Colon (tissue), 2 donors: Measurements from ENCODE around the gene TANGO2.
"Not testable (repeated sequence)": the region's sequence is repeated elsewhere in the genome, so short reads cannot be mapped to it uniquely, and the experiment has no call there.

Experiments used
- FAIRE-seq: peaks from 2 replicates; lab custom pipeline; 2012; peaks lifted over from hg19 to GRCh38; lab: Jason Lieb, UNC
- donor health status: control.
- donor health status: control.

Gene TANGO2

DNA sequence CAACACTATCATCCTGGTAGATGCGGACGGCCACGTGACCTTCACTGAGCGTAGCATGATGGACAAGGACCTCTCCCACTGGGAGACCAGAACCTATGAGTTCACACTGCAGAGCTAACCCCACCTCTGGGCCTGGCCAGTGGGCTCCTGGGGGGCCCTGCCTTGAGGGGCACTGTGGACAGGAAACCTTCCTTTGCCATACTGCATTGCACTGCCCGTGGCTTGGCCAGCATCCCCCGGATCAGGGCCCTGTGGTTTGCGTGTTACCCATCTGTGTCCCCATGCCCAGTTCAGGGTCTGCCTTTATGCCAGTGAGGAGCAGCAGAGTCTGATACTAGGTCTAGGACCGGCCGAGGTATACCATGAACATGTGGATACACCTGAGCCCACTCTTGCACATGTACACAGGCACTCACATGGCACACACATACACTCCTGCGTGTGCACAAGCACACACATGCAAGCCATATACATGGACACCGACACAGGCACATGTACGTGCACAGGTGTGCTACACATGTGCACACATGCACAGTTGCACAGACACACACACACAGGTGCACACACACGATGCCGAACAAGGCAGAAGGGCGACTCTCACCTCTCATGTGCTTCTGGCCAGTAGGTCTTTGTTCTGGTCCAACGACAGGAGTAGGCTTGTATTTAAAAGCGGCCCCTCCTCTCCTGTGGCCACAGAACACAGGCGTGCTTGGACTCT lies 43.8 kb downstream of the TANGO2 start:
- no peak for FAIRE-seq

DNA sequence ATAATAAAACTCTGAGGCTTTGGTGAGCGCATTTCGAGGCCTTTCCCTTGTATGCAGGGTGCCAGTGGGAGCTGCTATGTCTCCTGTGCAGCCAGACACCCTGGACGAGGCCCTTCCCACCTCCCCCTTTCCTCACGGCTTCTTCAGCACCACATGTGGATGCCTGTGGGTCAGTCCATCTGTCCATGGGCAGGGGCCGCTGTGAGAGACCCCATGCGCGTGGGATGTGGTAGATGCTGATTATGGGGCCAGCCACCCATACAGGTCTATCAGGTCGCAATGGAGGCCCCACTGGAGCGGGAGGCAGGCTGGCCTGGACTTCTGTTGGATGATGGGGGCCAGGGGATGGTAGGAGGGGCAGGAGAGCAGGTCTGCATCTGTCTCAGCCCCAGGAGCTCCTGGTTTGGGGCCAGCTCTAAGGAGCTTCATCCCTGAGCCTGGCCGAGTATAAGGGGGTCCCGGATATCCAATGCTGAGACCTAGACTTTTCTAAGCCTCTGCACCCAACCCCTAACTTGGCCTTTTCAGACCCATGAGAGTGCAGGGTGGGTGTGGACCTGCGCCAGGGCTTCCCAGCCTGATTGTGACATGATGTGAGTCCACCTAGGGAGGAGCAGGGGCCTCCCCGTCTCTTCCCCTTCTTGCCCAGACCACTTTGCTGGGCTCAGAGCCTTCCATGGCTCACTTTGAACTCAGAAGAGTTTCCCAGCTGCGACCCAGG lies 45.1 kb downstream of the TANGO2 start:
- no peak for FAIRE-seq

DNA sequence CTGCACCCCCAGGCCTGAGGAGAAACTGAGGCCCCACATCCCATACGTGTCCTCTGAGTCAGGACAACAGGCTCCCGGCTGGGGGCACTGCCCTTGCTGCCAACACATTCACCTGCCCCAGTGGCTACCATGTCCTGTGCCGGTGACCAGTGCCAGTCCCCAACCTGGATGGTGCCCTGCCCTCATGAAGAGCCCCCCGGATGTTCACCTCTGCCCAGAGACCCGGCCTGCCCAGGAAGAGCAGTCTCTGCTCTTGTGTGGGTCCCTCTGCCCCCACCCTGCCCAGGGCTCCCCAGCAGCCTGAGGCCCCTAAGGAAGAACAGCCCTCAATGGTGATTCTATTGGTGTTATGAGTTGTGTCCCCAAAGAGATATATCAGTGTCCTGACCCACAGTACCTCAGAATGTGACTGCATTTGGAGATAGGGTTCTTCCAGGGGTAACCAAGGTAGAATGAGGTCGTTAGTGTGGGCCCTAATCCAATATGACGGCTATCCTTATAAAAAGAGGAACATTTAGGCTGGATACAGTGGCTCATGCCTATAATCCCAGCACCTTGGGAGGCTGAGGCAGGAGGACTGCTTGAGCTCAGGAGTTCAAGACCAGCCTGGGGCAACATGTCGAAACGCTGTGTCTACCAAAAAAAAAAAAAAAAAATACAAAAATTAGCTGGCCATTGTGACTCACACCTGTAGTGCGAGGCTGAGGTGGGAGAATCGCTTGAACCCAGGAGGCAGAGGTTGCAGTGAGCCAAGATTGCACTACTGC lies 45.9 kb downstream of the TANGO2 start:
- no peak for FAIRE-seq

DNA sequence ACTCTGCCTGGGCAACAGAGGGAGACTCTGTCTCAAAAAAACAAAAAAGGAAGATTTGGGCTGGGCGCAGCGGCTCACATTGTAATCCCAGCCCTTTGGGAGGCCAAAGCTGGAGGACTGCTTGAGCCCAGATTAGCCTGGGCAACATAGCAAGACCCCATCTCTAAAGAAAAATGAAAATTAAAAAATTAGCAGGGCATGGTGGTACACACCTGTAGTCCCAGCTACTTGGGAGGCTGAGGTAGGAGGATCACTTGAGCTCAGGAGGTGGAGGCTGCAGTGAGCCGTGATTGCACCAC lies 46.4 kb downstream of the TANGO2 start:
- not testable (repeated sequence) for FAIRE-seq

DNA sequence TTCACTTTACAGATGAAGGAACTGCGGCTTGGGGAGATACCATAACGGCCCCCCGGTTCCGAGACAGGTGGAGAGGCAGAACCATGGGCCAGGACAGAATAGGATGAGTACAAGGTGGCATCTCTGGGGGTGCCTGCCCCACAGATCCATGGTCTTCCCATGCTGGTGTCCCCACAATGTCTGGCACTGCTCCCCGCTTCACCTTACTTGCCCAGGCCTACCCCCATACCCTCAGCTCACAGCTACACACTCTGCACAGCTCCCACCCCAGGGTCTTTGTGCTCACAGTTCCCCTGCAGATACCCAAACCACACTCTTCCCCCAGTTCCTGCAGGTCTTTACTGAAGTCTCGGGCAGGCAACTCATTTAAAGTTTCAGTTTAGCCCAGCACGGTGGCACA lies 47.7 kb downstream of the TANGO2 start:
- FAIRE-seq, result no peak

DNA sequence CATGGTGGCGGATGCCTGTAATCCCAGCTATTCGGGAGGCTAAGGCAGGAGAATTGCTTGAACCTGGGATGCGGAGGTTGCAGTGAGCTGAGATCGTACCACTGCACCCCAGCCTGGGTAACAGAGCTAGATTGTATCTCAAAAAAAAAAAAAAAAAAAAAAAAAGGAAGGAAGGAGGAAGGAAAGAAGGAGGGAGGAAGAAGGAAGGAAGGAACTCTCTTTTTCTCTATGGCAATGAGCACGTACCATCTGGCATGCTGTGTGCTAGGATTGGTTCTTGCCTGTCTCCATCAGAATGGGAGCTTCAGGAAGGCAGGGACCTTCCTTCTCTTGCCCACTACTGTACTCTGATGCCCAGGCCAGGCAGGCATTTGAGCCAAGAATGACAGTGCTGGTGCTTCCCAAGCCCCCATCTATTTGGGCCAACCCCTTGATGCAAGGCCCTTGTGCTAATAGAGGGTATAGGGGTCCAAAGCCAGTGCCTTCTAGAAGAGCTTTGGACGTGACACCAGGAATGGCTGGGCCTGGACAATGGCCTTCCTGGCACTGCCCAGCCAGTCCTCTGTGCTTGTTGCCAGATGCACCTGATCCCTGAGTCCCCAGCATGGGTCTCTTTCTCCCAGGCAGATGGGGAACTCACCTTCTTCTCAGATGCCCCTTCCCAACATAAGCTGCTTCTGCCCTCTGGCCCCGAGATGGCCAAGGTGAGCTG lies 48.6 kb downstream of the TANGO2 start:
- FAIRE-seq, result no peak

DNA sequence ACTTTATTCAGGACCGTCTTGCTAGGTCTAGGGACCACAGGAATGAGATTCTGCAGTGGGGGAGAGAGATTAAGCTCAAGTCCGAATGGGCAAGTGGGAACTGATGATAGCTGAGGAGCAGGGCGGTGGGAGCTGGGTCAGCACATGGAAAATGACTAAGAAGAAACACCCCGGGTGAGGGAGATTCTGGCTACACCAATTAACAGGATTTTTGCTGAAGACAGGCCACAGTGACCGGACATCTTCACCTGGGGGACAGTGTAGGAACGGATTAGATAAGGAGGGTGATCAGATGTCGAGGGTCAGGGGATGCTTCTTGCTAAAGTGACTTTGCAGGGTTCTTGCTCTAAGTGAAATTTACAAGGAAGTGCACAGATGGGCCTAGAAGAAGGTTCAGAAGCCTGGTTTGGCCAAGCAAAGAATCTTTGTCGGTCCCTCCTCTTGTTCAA lies 50.6 kb downstream of the TANGO2 start:
- no peak for FAIRE-seq

DNA sequence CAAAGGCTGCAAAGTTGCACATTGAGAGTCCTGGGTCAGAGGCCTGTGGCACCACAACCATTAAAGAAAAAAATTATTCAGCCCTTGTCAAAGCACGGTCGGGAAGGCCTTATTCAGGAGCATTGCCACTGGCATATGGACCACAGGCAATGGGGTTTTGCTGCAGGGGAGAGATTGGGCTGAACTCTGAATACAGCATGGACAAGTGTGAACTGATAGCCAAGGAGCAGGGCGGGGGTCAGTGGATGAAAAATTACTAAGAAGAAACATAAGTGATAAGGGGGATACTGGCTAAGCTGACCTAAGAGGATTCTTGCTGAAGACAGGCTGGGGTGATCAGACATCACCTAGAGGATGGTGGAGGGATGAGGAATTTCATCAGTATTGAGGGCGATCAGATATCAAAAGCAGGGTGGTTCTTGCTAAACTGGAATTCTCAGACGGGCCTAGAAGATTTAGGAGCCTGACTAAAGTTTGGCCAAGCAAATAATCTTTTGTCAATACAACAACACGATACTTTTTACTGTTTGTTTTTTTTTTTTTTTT lies 55.8 kb downstream of the TANGO2 start:
- FAIRE-seq, result no peak

DNA sequence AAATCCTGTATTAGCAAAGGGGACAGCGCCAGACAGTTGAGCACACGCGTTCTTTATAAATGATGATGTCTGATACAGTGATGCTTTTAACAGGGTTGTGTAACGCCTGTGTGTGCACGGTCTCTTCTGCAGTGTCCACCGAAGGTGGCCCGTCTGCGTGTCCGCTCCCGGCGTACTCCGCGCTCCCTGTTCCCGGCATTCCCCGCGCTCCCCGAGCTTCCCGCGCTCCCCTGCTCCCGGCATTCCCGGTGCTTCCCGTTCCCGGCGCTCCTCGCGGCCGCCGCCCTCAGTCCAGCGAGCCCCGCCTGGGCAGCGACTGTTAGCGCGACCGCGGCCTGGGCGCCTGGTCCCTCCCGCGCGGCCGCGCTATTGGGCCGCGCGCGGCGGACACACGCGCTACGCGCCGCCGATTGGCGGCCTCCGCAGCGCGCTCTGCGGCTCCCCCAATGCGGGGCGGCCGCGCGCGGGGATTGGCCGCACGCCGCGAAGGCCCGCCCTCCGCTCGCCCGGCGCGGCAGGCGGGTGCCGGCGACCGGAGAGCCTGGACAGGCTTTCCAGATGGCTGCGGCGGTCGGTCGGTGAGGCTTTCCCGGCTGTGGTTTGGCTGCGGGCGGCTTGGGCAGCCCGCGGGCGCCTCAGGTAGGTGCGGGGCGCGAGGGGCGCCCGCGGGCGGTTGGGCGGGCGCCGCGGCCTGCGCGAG lies 59.0 kb downstream of the TANGO2 start, which contains the start of gene DGCR8:
Gene DGCR8 (plus strand): TSS at position 497 of the 700 bp plus-strand sequence. CDS start 5,723 bp downstream, outside the sequence.
- no peak for FAIRE-seq

DNA sequence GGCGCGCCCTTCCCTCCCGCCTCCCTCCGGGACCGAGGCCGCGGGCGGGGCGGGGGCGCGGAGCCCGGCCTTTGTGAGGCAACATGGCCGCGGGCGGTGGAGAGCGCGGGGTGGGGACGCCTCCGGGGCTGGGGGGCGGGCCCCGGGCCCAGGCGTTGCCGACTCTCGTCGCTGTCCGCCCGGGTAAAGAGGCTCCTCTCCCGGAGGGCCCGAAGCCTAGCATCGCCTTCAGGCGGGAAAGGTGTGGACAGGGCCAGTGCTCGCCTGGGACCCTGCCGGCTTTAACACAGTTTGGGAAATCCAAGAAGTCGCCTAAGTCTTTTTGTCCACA lies 59.5 kb downstream of the TANGO2 start:
- FAIRE-seq, result no peak

DNA sequence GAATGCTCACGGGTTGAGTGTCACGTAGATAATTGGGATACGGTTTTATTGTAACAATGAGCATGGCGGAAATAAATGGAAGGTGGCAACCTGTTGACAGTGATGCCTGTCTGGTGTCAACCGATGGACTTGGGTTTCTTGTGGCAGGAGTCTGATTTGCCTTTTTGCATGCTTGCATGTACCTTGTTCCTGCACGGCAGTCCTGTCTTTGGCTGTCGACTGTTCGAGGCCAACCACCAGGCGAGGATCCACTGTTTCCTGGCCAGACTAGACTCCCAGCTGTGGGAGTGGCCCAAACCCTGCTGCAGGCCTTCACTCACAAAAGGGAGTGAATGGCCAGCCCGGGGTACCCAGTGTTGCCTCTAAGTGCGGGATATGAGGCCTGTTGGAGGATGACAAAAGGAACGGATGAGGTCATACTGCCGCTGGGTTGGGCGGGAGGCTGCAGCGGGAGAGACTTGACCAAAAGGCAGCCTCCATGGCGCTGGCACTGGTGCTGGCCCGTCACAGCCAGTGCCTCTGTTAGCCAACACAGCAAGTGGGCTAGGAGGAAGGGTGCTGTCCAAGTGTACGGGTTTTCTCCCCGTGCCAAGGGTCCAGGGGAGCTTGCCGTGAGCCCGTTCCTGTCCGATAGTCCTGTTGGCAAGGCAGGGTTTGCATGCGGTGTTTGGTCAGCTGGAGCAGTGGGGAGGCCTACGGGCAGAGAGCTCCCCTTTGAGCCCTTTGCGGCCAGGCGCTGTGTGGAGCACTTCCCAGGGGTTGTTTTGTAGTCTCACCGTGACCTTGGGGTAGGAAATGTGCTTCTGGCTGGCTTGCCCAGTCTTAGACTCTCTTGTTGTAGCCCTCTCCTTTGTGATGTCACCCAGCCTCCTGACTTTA lies 60.1 kb downstream of the TANGO2 start:
- FAIRE-seq, result no peak

DNA sequence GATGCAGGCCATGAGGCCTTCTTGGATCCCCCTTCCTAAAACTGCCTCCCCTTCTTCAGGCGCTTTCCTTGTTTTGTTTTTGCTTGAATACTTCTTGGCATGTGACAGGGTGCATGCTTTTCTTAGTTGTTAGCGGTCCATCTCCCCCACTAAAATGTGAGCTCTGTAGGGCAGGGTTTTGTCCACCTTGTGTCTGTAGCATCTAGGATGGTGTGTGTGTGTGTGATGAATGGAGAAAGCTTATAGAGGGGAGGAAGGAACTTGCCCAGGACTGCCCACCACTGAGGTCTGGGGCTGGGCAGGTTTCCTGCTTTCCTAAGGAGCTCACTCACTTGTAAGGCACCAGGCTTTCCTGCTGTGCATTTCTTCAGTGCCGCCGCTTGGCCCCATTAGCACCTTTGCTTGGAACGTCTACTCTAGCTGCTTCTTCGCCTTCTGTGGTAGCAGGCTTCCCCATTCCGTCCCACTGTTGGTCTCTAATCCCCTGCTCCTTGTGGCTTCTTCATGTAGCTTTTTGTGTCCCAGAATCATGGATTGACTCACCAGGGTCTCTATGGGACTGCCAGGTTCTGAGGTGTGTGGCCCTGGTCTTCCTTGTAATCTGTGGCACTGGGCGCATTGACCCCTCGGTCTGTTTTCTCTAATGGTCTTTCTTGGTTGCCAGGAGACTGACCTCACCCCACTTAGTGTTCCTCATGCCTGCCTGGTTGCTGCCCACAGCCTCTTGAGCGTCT lies 62.4 kb downstream of the TANGO2 start:
- no peak for FAIRE-seq

DNA sequence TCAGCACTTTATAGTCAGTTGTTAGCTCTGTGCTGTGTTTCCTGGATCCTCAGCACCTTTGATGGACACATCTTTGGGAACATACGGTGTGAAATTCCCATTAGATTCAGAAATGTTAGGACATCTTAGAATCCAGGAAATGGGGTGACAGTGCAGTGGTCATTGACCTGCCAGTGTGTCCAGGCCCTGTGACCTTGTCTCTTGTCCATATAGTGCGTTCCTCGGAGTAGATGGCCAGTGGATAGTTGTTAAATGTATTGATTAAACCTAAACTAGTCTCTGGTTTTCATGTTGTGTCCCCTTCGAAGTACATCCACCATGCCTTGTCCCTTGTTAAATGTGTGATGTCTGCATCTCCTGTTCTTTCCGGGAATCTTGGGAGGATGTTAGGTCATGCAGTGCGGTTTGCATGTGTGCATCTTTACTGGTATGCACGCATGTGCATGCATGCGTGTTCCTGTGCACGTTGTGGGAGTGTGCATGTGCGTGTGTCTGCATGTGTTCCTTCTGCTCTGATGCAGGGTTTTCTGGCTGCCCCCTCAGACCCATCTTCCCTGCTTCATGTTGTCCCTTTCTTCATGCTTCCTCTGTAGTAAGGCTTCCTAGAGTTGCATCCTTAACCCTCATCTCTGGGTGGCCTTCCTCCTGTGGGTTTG lies 63.1 kb downstream of the TANGO2 start:
- FAIRE-seq, result no peak

DNA sequence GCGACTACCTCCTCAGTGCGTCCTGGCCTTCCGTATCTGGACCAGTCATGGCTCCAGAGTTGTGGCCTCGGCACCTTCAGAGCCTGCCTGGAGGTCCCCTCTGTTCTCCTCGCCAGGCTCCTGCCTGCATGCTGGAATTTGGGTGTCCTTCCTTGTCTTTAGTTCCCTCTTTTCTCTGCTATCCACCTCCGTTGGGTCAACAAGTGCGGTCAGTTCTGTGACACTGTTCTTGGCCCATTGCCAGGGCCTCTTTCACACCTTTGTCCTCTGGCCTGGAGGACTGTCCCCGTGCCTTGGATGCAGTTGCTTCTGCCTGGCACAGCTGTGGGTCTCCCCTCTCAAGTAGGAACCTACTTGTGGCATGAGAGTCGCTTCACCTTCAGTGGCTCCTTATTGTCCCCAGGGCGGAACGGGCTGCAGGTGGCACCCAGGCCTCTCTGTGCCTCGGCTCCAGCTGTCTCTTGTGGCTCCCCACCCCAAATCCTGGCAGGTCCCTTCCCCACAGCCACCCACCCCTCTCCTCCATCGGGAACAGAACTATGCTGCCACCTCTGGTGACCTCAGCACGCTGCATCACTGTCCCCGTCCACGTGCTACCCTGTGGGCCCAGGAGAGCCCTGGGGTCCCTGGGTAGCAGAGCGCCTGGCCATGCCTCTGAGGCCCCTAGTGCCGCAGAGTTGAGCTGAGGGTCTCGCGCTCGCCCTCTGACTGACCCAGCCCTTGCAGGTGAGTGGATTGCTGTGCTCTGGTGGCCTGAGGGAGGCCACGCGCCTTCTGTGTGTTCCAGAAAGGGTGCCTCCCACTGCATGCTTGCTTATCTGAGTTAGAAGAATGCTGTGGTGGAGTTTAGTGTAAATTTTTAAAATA lies 63.9 kb downstream of the TANGO2 start:
- no peak for FAIRE-seq

DNA sequence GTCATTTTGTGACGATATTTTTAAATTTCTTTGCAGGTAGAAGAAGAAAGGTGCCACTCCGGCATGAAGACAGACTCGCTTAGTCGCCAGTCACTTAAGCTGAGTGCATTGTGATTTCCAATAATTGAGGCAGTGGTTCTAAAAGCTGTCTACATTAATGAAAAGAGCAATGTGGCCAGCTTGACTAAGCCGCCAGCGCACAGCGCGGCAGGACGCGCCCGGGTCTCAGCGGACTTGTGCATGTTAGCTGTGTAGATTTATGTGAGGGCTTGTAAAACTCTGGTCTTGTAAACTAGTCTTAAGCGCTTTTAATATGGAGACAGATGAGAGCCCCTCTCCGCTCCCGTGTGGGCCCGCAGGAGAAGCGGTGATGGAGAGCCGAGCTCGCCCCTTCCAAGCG lies 64.7 kb downstream of the TANGO2 start:
- no peak for FAIRE-seq

DNA sequence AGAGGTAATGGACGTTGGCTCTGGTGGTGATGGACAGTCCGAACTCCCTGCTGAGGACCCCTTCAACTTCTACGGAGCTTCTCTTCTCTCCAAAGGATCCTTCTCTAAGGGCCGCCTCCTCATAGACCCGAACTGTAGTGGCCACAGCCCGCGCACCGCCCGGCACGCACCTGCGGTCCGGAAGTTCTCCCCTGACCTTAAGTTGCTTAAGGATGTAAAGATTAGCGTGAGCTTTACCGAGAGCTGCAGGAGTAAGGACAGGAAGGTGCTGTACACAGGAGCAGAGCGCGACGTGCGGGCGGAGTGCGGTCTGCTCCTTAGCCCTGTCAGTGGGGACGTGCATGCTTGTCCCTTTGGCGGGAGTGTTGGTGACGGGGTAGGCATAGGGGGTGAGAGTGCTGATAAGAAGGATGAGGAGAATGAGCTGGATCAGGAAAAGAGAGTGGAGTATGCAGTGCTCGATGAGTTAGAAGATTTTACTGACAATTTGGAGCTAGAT lies 65.2 kb downstream of the TANGO2 start:
- no peak for FAIRE-seq

DNA sequence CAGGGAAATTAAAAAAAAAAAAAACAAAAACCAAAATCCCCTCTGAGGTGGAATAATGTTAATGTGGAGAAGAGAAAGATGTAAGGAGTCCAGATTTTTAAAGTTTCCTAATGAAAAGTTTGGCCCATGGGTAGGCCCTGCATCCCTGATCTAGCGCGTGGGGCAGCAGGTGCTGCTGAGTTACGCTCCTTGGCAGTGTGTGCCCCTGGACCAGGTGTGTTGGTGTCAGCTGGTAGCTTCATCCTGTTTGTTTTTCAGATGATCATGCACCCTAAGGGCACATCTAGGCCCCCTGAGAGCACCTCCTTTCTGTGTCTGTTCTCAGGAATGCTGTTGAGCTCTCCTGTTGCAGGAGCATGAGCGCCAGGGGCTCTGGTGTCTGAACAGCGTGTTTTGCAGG lies 65.9 kb downstream of the TANGO2 start:
- no peak for FAIRE-seq
